Lung (tissue), 12 donors: ENCODE measurements around the gene CD82. TPM values are rescaled to one million over a fixed set of nuclear protein-coding genes. Genes with fewer than 3 reads are reported as not detected.

Experiments
- ATAC-seq: fragments of 200-7000 bp; cut with Tn5 transposase; one replicate; pipeline ENCODE4 v1.9.1; 2020; ENCODE audit warnings: moderate number of reproducible peaks; ENCODE audit not compliant: insufficient read depth, low FRiP score
- DNase-seq, 3 donors: peaks; one replicate each; pipeline ENCODE4 v3.0.0-alpha.2; 2013 to 2017
- H3K27ac ChIP-seq, 2 donors: one replicate each; pipeline ENCODE4 v1.5.1; 2013; ENCODE audit warnings: mild to moderate bottlenecking in 2 of 2, moderate library complexity in 2 of 2, control low read depth in 1 of 2, inconsistent platforms in 1 of 2, low read depth in 1 of 2, low read length in 1 of 2
- H3K27me3 ChIP-seq, 3 donors: one replicate each; pipeline ENCODE4 v1.5.1; 2013; ENCODE audit warnings: low read length in 2 of 3; ENCODE audit not compliant: control insufficient read depth in 3 of 3, insufficient read depth in 3 of 3
- H3K36me3 ChIP-seq, 4 donors: one replicate each; pipeline ENCODE4 v1.5.1; 2013; ENCODE audit warnings: low read length in 4 of 4, mild to moderate bottlenecking in 1 of 4, moderate library complexity in 1 of 4; ENCODE audit not compliant: control insufficient read depth in 4 of 4, insufficient read depth in 4 of 4
- H3K4me1 ChIP-seq, 5 donors: one replicate each; pipeline ENCODE4 v1.5.1; 2013; ENCODE audit warnings: low read length in 5 of 5, mild to moderate bottlenecking in 2 of 5, moderate library complexity in 1 of 5; ENCODE audit not compliant: control insufficient read depth in 5 of 5, insufficient read depth in 5 of 5
- H3K4me3 ChIP-seq: one replicate; pipeline ENCODE4 v1.5.1; 2013; ENCODE audit warnings: mild to moderate bottlenecking, control low read depth, moderate library complexity
- H3K9ac ChIP-seq, 2 donors: one replicate each; pipeline ENCODE4 v1.5.1; 2013; ENCODE audit warnings: low read length in 2 of 2, control low read depth in 1 of 2; ENCODE audit not compliant: insufficient read depth in 1 of 2
- H3K9me3 ChIP-seq, 4 donors: one replicate each; pipeline ENCODE4 v1.5.1; 2013; ENCODE audit warnings: low read length in 3 of 4, mild to moderate bottlenecking in 1 of 4, moderate library complexity in 1 of 4; ENCODE audit not compliant: control insufficient read depth in 4 of 4, insufficient read depth in 3 of 4
- CTCF ChIP-seq: IDR thresholded peaks from 2 replicates; pipeline ENCODE4 v1.5.1; 2012; ENCODE audit warnings: mild to moderate bottlenecking; ENCODE audit errors: control extremely low read depth, extremely low read depth
- WGBS, 2 donors: extraction: QIAGEN DNeasy Blood & Tissue Kit; methylation state at CpG; one replicate each; pipeline ENCODE4 v1.1.7; 2013; 5-methylcytosine and 5-hydroxymethylcytosine counted together
- polyA plus RNA-seq, 2 donors: library from polyadenylated mRNA; stranded (reverse); fragments of 200-250 nt; gene quantifications; one replicate each; pipeline ENCODE4 v1.2.1, GENCODE V29; 2013
- total RNA-seq, 2 donors: library from RNA; depleted of rRNA in 1 of 2; stranded (reverse); fragments of >200 nt in 1 of 2; gene quantifications; one replicate each; pipeline ENCODE4 v1.2.1, GENCODE V29; 2014 to 2021
- donor health status: control.
- donor health status: control.
- donor health status: Bipolar disorder and iron deficiency.
- donor health status: healthy.
- donor health status: DM: yes; HTN: yes; CAD: no.

Gene CD82
- total and polyA plus RNA-seq, 4 donors, result 63.3 to 237 (median 190) TPM

DNA sequence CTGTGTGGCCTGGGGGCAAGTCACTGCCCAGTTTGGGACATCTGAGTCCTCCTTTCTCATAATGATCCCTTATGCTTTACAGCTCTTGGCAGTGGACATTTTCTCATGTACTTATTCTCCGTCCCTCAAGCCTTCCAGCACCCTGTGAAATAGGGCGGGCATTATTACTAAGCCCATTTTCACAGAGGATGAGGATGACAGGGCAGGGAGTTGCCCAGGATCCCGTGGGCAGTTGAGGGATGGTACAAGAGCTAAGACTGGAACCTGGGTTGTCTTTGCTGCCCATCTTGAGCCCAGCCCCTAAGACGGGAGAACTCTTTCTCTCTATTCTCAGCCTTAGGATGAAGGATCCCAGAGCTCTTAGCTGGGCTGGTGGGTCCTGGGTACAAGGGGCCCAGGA lies 11.2 kb downstream of the CD82 start:
- no peak for DNase-seq
- Histone ChIP-seq H3K4me1 (peaks cover 0 to 46% (median 9%) of the 10 kb centered on the region in 5 donors), H3K27me3 (no peaks in the 10 kb centered on the region), H3K27ac (peak overlapping the region in 1 of 2 donors; percentile 22), H3K9ac (no peak overlapping the region), H3K4me3 (no peak overlapping the region), H3K36me3 (peaks cover 0 to 4% (median 0%) of the 10 kb centered on the region in 4 donors), H3K9me3 (no peaks in the 10 kb centered on the region)
- no peak for ATAC-seq
- no peak for TF ChIP-seq CTCF
- 90 to 93% methylated on average over 4 of the region's 4 CpGs for WGBS, 2 donors

DNA sequence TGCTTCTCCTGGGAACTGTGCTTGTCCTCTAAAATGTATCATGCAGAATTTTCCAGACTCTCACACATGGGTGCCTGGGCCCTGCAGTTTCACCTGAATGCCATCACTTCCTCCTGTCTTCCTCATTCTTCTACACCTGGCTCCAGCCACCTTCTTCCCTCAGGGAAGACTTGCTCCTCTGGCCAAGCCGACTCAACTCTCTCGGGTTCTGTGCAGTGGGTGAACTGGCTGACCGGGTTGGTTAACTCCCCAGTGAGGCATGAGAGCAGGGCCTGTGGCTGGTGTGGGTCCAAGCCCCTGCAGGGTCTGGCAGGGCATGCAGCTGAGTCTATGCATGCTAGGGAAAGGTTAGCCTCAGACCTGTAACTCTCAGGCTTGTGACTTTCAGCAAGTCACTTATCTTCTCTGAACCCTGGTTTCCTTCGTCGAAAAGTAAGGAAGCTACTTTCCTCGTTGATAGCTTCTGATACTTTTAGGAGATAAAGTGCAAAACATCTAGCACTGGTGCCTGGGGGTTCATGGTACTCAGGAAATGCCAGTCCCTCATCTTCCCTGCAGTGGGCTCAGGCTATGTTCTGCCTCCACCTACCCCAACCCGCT lies 11.9 kb downstream of the CD82 start:
- H3K4me3 ChIP-seq, result no peak overlapping the region
- no peaks in the 10 kb centered on the region for H3K27me3 ChIP-seq
- no peaks in the 10 kb centered on the region for H3K9me3 ChIP-seq
- no peak for ATAC-seq
- H3K9ac ChIP-seq, result no peak overlapping the region
- DNase-seq, result no peak
- peaks cover 0 to 52% (median 9%) of the 10 kb centered on the region in 5 donors for H3K4me1 ChIP-seq
- TF ChIP-seq CTCF, result no peak
- 41 to 72% methylated on average over 7 of the region's 7 CpGs for WGBS, 2 donors
- peaks cover 0 to 4% (median 0%) of the 10 kb centered on the region in 4 donors for H3K36me3 ChIP-seq
- H3K27ac ChIP-seq, result no peak overlapping the region

DNA sequence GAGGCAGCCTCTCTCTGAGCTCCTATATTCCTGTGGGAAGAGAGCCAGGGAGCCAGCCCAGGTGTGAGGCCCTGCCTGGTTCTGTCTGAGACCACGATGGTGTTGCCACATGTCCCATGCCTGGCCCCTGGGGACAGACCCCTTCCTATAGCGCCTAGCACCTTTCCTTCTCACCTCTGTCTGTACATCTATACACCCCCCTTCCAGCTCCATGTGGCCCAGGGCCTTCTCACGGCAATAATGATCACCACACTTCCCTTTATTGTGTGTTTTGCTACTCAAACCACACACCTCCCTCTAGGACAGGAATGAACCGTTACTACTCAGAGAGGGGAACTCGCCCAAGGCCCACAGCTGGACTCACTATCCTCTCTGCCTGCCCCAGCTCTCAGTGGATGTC lies 12.8 kb downstream of the CD82 start:
- TF ChIP-seq CTCF, result no peak
- no peak for ATAC-seq
- WGBS, 2 donors, result 29 to 66% methylated on average over 5 of the region's 5 CpGs
- Histone ChIP-seq H3K9ac (no peak overlapping the region), H3K9me3 (peaks cover 0 to 6% (median 2%) of the 10 kb centered on the region in 4 donors), H3K4me1 (peaks cover 0 to 46% (median 9%) of the 10 kb centered on the region in 5 donors), H3K4me3 (no peak overlapping the region), H3K27ac (peak overlapping the region in 1 of 2 donors; percentile 61), H3K36me3 (peaks cover 0 to 4% (median 0%) of the 10 kb centered on the region in 4 donors), H3K27me3 (no peaks in the 10 kb centered on the region)
- no peak for DNase-seq
